SK-N-SH (cell line): ENCODE data around the gene RLBP1.

Experiments
- SIN3A ChIP-seq: IDR thresholded peaks from 2 replicates; pipeline ENCODE4 v1.6.1; 2012; ENCODE audit warnings: low read depth, mild to moderate bottlenecking, low read length, moderate library complexity, borderline replicate concordance
- TF ChIP-seq, protein P1 (sequence below): fragments of 200-600 bp; sonication (generic); IDR thresholded peaks from 2 replicates; pipeline ENCODE4 v1.6.1; 2017; ENCODE audit warnings: antibody characterized with exemption, mild to moderate bottlenecking, moderate library complexity

DNA sequence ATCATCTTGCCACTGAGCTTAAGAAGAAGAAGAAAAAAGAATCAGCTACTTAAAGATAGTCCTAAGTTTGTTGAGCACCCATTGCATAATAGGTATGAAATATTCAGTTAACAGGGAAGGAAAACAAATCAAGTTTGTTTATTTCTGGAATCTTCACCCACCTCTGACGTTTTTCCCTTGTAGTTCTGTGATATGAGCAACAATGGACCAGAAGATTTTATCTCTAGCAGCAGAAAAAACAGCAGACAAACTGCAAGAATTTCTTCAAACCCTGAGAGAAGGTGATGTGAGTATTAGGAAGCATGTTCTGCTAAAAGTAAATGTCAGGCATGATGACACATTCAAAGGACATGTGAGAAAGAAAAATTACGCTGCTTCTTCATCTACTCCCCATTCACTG is 26.1 kb upstream of the RLBP1 start:
- TF ChIP-seq SIN3A: no peak
- TF ChIP-seq, protein P1, sequence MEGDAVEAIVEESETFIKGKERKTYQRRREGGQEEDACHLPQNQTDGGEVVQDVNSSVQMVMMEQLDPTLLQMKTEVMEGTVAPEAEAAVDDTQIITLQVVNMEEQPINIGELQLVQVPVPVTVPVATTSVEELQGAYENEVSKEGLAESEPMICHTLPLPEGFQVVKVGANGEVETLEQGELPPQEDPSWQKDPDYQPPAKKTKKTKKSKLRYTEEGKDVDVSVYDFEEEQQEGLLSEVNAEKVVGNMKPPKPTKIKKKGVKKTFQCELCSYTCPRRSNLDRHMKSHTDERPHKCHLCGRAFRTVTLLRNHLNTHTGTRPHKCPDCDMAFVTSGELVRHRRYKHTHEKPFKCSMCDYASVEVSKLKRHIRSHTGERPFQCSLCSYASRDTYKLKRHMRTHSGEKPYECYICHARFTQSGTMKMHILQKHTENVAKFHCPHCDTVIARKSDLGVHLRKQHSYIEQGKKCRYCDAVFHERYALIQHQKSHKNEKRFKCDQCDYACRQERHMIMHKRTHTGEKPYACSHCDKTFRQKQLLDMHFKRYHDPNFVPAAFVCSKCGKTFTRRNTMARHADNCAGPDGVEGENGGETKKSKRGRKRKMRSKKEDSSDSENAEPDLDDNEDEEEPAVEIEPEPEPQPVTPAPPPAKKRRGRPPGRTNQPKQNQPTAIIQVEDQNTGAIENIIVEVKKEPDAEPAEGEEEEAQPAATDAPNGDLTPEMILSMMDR: no peak
